H1 (cell line): ENCODE measurements around the gene CNOT6.

ENCODE experiments used
- FOSL1 ChIP-seq: IDR thresholded peaks from 2 replicates; pipeline ENCODE4 v1.6.1; 2011; ENCODE audit warnings: mild to moderate bottlenecking, low read depth, low read length, moderate library complexity; ENCODE audit not compliant: insufficient read depth
- NANOG ChIP-seq: IDR thresholded peaks from 2 replicates; pipeline ENCODE4 v1.6.1; 2011; ENCODE audit warnings: low read length, low read depth, mild to moderate bottlenecking, inconsistent platforms; ENCODE audit not compliant: insufficient read depth, poor library complexity, severe bottlenecking
- POLR2A ChIP-seq, 2 experiments: IDR thresholded peaks; 1 replicate in 1 of 2; 2 replicates in 1 of 2; pipeline ENCODE4 v1.6.1; 2011; ENCODE audit warnings: low read depth in 2 of 2, low read length in 2 of 2, mild to moderate bottlenecking in 2 of 2; ENCODE audit errors: control extremely low read depth in 1 of 2
- POLR2AphosphoS5 ChIP-seq: IDR thresholded peaks from 2 replicates; pipeline ENCODE4 v1.6.1; 2011; ENCODE audit warnings: low read depth, low read length
- TF ChIP-seq, protein P1 (sequence below), 3 experiments: IDR thresholded peaks; 1 replicate in 2 of 3; 2 replicates in 1 of 3; pipeline versions ENCODE4 v1.5.1 to v1.6.1; 2011; ENCODE audit warnings: low read length in 3 of 3, mild to moderate bottlenecking in 3 of 3, inconsistent platforms in 2 of 3, low read depth in 1 of 3, moderate library complexity in 1 of 3; ENCODE audit not compliant: insufficient read depth in 1 of 3; ENCODE audit errors: control extremely low read depth in 1 of 3

GRCh38 chr5:180460834-180461233 is 33.3 kb upstream of the CNOT6 start:
- TF ChIP-seq NANOG (no peak), POLR2A (IDR thresholded peaks at IDR 0.05; ENCODE audit: control extremely low read depth in 1 of 2, low read depth in 2 of 2, low read length in 2 of 2) (no peak), FOSL1 (no peak), POLR2AphosphoS5 (no peak)
- TF ChIP-seq, protein P1, sequence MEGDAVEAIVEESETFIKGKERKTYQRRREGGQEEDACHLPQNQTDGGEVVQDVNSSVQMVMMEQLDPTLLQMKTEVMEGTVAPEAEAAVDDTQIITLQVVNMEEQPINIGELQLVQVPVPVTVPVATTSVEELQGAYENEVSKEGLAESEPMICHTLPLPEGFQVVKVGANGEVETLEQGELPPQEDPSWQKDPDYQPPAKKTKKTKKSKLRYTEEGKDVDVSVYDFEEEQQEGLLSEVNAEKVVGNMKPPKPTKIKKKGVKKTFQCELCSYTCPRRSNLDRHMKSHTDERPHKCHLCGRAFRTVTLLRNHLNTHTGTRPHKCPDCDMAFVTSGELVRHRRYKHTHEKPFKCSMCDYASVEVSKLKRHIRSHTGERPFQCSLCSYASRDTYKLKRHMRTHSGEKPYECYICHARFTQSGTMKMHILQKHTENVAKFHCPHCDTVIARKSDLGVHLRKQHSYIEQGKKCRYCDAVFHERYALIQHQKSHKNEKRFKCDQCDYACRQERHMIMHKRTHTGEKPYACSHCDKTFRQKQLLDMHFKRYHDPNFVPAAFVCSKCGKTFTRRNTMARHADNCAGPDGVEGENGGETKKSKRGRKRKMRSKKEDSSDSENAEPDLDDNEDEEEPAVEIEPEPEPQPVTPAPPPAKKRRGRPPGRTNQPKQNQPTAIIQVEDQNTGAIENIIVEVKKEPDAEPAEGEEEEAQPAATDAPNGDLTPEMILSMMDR (IDR thresholded peaks at IDR 0.05; ENCODE audit: control extremely low read depth in 1 of 3, insufficient read depth in 1 of 3, low read depth in 1 of 3, low read length in 3 of 3) = no peak
